Measurements from ENCODE around the gene DNAJC24. TPM values are rescaled to one million over a fixed set of nuclear protein-coding genes. Genes with fewer than 3 reads are reported as not detected.

The DNAJC24 gene
- total and polyA plus RNA-seq, 9 of the 15 experiments (the other 6 are each of a cell fraction or from before 2014, with no cell fraction given) = 12.2 to 31.9 (median 16.9) TPM

- no peak for TF ChIP-seq BRF1 (IDR thresholded peaks at IDR 0.05; ENCODE audit: borderline replicate concordance, extremely low read depth, insufficient read length)
- TF ChIP-seq ZNF174 (CRISPR knock-in tag; IDR thresholded peaks at IDR 0.05) = no peak
- TF ChIP-seq FOSL1 (tag; conservative IDR thresholded peaks at IDR 0.05) = no peak
- TF ChIP-seq GABPB2 (CRISPR knock-in tag; conservative IDR thresholded peaks at IDR 0.05) = no peak
- TF ChIP-seq GABPA (tag; conservative IDR thresholded peaks at IDR 0.05; ENCODE audit: low read depth) = peak; percentile 99
- TF ChIP-seq ZNF217 (CRISPR knock-in tag; IDR thresholded peaks at IDR 0.05) = no peak
- TF ChIP-seq HMGN3 (IDR thresholded peaks at IDR 0.05; ENCODE audit: borderline replicate concordance, extremely low read depth, insufficient read length, low read depth, low read length) = peak; percentile 71
- no peak for TF ChIP-seq GTF2B (IDR thresholded peaks at IDR 0.05; ENCODE audit: extremely low read depth, insufficient read length)
- peak; percentile 77 for TF ChIP-seq PML (IDR thresholded peaks at IDR 0.05; ENCODE audit: low read length)
- no peak for TF ChIP-seq E2F3 (CRISPR knock-in tag; IDR thresholded peaks at IDR 0.05)
- TF ChIP-seq TRIM25 (IDR thresholded peaks at IDR 0.05; ENCODE audit: borderline replicate concordance) = no peak
- no peak for TF ChIP-seq ZNF408 (CRISPR knock-in tag; IDR thresholded peaks at IDR 0.05; ENCODE audit: low read depth)
- no peak for TF ChIP-seq YBX1 (IDR thresholded peaks at IDR 0.05)
- no peak for TF ChIP-seq NR4A1 (CRISPR knock-in tag; IDR thresholded peaks at IDR 0.05)
- no peak for TF ChIP-seq NR4A1 (tag; IDR thresholded peaks at IDR 0.05)
- TF ChIP-seq NFATC3 (IDR thresholded peaks at IDR 0.05) = no peak
- TF ChIP-seq, protein P1, sequence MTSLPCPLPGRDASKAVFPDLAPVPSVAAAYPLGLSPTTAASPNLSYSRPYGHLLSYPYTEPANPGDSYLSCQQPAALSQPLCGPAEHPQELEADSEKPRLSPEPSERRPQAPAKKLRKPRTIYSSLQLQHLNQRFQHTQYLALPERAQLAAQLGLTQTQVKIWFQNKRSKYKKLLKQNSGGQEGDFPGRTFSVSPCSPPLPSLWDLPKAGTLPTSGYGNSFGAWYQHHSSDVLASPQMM (CRISPR knock-in tag; IDR thresholded peaks at IDR 0.05) = no peak
- no peak for TF ChIP-seq ZKSCAN3 (CRISPR knock-in tag; IDR thresholded peaks at IDR 0.05)
- no peak for TF ChIP-seq EP300 (IDR thresholded peaks at IDR 0.05; ENCODE audit: low read length)
- no peak for TF ChIP-seq ZNF551 (CRISPR knock-in tag; IDR thresholded peaks at IDR 0.05)
- no peak for TF ChIP-seq PYGO2 (tag; IDR thresholded peaks at IDR 0.05)
- TF ChIP-seq GTF2A2 (tag; IDR thresholded peaks at IDR 0.05) = no peak
- no peak for TF ChIP-seq SNRNP70 (optimal IDR thresholded peaks at IDR 0.05; ENCODE audit: low read depth, low read length)
- no peak for TF ChIP-seq EHMT2 (IDR thresholded peaks at IDR 0.05)
- TF ChIP-seq ZNF23 (CRISPR knock-in tag; IDR thresholded peaks at IDR 0.05) = no peak
- TF ChIP-seq ZNF717 (CRISPR knock-in tag; IDR thresholded peaks at IDR 0.05) = no peak
- peak; percentile 8; the same call in 1 of the 2 replicates for TF ChIP-seq ZNF384 (IDR thresholded peaks at IDR 0.05; ENCODE audit: low read depth, low read length)
- no peak for TF ChIP-seq SMARCE1 (IDR thresholded peaks at IDR 0.05)
- TF ChIP-seq SMAD1 (IDR thresholded peaks at IDR 0.05; ENCODE audit: low read depth, low read length, partially characterized antibody) = no peak
- no peak for TF ChIP-seq ZNF354B (CRISPR knock-in tag; IDR thresholded peaks at IDR 0.05)
Measured at GRCh38 chr11:31369348-31370329, at the start of gene DNAJC24, which contains the start of gene DCDC1 (continued).

Data from K562 (cell line).